T47D (cell line): Measurements from ENCODE around the gene WBP2NL.
A peak's percentile ranks its signal among the peaks of the same experiment; 100 is the strongest.

Experiments used
- DNase-seq, 2 experiments: peaks; one replicate each; pipeline versions ENCODE4 v3.0.0 to v3.0.0-alpha.2; 2011 to 2012; ENCODE audit warnings: low read depth in 1 of 2, low spot score in 1 of 2
- JUND ChIP-seq: IDR thresholded peaks from 2 replicates; pipeline ENCODE4 v1.6.1; 2012; ENCODE audit warnings: low read depth
- in situ Hi-C: cut with HindIII; loops from 2 replicates; pipeline ENCODE4 v1.10.0; 2016; ENCODE audit warnings: low sequenced_read_pairs, low pct_unique_long_range_greater_than_20kb

Gene WBP2NL

GRCh38 chr22:42072606-42073330, 74.2 kb downstream of the WBP2NL start:
- no peak for TF ChIP-seq JUND
- in situ Hi-C loops: no loop called here

DNA sequence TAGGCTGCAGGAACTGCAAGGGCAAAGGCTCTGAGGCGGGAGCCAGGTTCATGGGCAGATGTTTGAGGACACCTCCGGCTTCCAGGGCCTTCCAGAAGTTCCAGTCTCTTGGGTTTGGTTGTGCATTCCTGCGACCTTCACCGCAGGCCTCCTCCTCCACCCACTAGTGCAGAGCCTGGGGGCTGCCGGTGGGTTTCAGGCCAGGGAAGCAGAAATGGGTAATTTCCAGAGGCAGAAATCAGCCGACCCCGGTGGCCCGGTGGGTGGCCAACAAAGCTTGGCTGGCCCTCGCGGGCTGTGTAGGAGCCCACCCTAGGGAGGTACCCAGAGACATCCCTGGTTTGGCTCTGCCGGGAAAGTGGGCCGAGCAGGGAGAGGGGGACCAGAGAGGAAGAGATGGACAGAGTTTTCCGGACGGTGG, 75.0 kb downstream of the WBP2NL start:
- TF ChIP-seq JUND: no peak
- no peak for DNase-seq
- in situ Hi-C loops: no loop called here

More at GRCh38 chr22:42072606-42073330, 74.2 kb downstream of the WBP2NL start:
- DNase-seq: peak in 1 of 2 experiments; percentile 57

- in situ Hi-C loops: no loop called here
- TF ChIP-seq JUND: no peak
- peak in 1 of 2 experiments; percentile 41 for DNase-seq
Observed at GRCh38 chr22:42074132-42074811, 75.7 kb downstream of the WBP2NL start, which contains the start of gene PHETA2. Gene PHETA2, plus strand, starts transcription at chr22:42074248. Its CDS starts 3,046 bp downstream, at chr22:42077294.

- no peak for DNase-seq
- in situ Hi-C loops: no loop called here
- TF ChIP-seq JUND: no peak
Observed at GRCh38 chr22:42074846-42075676, 76.5 kb downstream of the WBP2NL start.

GRCh38 chr22:42076764-42077485, 78.3 kb downstream of the WBP2NL start:
- in situ Hi-C loops: no loop called here

DNA sequence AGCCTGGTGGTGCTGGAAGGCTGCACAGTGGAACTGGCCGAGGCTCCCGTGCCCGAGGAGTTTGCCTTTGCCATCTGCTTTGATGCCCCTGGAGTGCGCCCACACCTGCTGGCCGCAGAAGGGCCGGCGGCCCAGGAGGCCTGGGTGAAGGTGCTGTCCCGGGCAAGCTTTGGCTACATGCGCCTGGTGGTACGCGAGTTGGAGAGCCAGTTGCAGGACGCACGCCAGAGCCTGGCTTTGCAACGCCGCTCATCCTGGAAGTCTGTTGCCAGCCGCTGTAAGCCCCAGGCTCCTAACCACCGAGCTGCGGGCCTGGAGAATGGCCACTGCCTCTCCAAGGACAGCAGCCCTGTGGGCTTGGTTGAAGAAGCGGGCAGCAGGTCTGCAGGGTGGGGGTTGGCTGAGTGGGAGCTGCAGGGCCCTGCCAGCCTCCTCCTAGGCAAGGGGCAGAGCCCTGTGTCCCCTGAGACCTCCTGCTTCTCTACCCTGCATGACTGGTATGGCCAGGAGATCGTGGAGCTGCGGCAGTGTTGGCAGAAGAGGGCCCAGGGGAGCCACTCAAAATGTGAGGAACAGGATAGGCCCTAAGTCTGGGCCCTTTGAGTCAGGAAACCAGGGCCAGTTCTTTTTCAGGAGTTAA, 79.0 kb downstream of the WBP2NL start:
- in situ Hi-C loops: no loop called here
- DNase-seq: no peak
- TF ChIP-seq JUND: no peak

More at GRCh38 chr22:42076764-42077485, 78.3 kb downstream of the WBP2NL start:
- TF ChIP-seq JUND: no peak
- no peak for DNase-seq
